Vagina (tissue), 2 donors: ENCODE data around the gene FPR2.

Experiments used
- POLR2A ChIP-seq, 2 donors: fragments of 450-650 bp; IDR thresholded peaks; one replicate each; pipeline ENCODE4 v1.6.1; 2017; ENCODE audit warnings: antibody characterized with exemption in 2 of 2, mild to moderate bottlenecking in 2 of 2, moderate library complexity in 2 of 2
- TF ChIP-seq, protein P1 (sequence below), 3 experiments: fragments of 450-650 bp in 2 of 3; fragments of 200-600 bp in 1 of 3; sonication (generic) in 1 of 3; IDR thresholded peaks; one replicate each; pipeline ENCODE4 v1.5.1; 2017 to 2019; ENCODE audit warnings: antibody characterized with exemption in 3 of 3, mild to moderate bottlenecking in 2 of 3, moderate library complexity in 2 of 3

DNA sequence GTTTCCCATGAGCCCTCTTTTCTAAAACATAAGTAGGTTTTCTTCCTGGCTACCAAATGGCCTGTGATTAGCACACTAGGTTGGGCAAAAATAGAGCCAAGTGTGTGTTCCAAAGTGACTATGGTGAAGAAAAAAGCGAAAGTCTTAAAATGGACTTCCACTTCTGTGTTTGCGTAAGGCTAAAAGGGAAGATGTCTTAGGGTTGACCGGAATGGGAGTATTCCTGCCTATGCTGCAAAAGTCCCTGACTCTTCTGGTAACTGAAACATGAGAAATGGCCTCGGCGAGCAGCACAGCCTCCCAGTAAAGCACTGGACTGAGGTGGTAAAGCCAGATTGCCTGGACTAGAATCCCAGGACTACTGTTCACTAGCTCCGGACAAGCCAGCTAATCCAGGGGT lies 6.9 kb upstream of the FPR2 start:
- no peak for TF ChIP-seq POLR2A (IDR thresholded peaks at IDR 0.05)
- TF ChIP-seq, protein P1, sequence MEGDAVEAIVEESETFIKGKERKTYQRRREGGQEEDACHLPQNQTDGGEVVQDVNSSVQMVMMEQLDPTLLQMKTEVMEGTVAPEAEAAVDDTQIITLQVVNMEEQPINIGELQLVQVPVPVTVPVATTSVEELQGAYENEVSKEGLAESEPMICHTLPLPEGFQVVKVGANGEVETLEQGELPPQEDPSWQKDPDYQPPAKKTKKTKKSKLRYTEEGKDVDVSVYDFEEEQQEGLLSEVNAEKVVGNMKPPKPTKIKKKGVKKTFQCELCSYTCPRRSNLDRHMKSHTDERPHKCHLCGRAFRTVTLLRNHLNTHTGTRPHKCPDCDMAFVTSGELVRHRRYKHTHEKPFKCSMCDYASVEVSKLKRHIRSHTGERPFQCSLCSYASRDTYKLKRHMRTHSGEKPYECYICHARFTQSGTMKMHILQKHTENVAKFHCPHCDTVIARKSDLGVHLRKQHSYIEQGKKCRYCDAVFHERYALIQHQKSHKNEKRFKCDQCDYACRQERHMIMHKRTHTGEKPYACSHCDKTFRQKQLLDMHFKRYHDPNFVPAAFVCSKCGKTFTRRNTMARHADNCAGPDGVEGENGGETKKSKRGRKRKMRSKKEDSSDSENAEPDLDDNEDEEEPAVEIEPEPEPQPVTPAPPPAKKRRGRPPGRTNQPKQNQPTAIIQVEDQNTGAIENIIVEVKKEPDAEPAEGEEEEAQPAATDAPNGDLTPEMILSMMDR (IDR thresholded peaks at IDR 0.05) = no peak
